Left renal cortex interstitium (tissue), 4 donors: ENCODE results near the gene LGI1. TPM values are rescaled to one million over a fixed set of nuclear protein-coding genes. Genes with fewer than 3 reads are reported as not detected.

Source experiments
- DNase-seq, 4 donors: peaks; one replicate each; pipeline ENCODE4 v3.0.0-alpha.2; 2013; ENCODE audit warnings: low read depth in 4 of 4, low spot score in 2 of 4, missing footprints in 1 of 4
- polyA plus RNA-seq, 4 donors: library from polyadenylated mRNA; unstranded; fragments of 120-200 nt; gene quantifications; one replicate each; pipeline ENCODE4 v1.2.1, GENCODE V29; 2013; ENCODE audit not compliant: insufficient read length in 4 of 4

Gene LGI1
- polyA plus RNA-seq, 4 donors, result 4.9 to 7.0 (median 5.2) TPM

- DNase-seq, result no peak
Observed at GRCh38 chr10:93844979-93845626, 87.4 kb downstream of the LGI1 start.

Other genes with a start within 250 kb of the LGI1 start
- under 1 TPM in 1 of 4 donors, not detected in 3; 0.05 TPM for gene FFAR4, start 191.3 kb upstream of the LGI1 start, polyA plus RNA-seq
- 10 to 100 TPM in 1 of 4 donors, under 1 TPM in 3; 0.28 to 18.8 (median 0.43) TPM for gene RBP4, start 156.7 kb upstream of the LGI1 start, polyA plus RNA-seq
- 1 to 10 TPM in 1 of 4 donors, under 1 TPM in 3; 0.13 to 2.8 (median 0.69) TPM for gene PDE6C, start 145.4 kb upstream of the LGI1 start, polyA plus RNA-seq
- 10 to 100 TPM; 23.7 to 54.0 (median 33.5) TPM for gene FRA10AC1, start 55.3 kb upstream of the LGI1 start, polyA plus RNA-seq
- gene SLC35G1, start 136.0 kb downstream of the LGI1 start, polyA plus RNA-seq, result 1 to 10 TPM; 6.9 to 9.0 (median 8.2) TPM
- gene PLCE1, start 236.0 kb downstream of the LGI1 start, polyA plus RNA-seq, result 10 to 100 TPM; 30.0 to 40.0 (median 34.8) TPM